ENCODE results near the gene TAOK1. TPM values are rescaled to one million over a fixed set of nuclear protein-coding genes. Genes with fewer than 3 reads are reported as not detected.

The TAOK1 gene
- total RNA-seq, 1 experiment from 2014 or later: 87.7 TPM

DNA sequence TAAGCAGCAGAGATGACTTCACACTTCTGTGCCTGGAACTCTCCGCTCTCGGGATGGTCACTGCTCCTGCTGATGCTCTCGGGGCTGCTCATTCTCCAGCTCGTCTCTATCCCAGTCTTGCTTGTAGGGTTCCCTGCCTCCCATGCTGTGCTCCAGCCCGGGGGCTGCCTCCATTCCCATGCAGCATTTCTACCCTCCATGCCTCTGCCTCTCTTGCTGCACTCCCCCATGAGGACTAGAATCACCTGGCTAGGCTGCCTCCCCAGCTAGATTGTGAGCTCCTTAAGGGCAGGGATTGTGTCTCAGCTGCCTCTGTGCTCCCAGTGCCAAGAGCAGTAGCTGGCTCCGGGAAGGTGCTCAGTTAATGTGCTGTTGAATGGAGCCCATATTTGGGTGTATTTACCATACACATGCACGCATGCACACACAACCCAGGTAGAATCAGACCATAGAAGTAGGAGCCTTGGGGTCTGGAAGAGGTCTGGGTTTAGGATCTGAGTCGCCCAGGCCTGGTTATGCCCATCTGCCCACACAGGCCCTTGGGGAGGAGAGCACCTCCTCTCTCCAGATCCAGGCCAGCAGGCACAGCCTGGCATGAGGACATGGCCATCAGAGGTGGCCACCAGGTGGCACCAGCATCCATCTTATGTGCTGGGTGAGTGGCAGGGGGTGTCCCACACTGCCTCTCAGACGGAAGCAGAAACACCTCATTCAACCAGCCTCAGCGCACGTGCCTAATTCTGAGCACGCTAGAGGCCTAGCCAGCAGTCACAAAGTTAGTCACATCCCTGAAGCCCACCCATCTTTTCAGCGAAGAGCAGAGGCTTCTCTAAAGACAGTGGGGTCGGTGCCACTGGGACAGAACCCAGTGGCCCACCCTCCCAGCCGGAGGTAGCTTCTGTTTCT is 190.0 kb downstream of the TAOK1 start:
- ChIA-PET POLR2A (no interaction called here), CTCF (interaction anchor here (0.6 to 2.6 kb wide), 9 partner anchors 11 to 964 kb away, joined by 3 to 16 read pairs (median 5); partner anchors contain the start of genes ABHD15, ANKRD13B and FAM222B)
- peaks cover under 1% of the 10 kb centered on the region for H3K4me1 ChIP-seq
- H3K9me3 ChIP-seq: no peaks in the 10 kb centered on the region
- no peak overlapping the region for H3K4me3 ChIP-seq (ENCODE audit: low read depth, low read length)
- Mint-ChIP-seq H3K27ac (ENCODE audit: unreplicated experiment) (no peak overlapping the region), H3K4me3 (ENCODE audit: unreplicated experiment) (no peak overlapping the region), H3K9me3 (ENCODE audit: unreplicated experiment) (no peaks in the 10 kb centered on the region), H3K4me1 (ENCODE audit: low read depth, unreplicated experiment) (no peaks in the 10 kb centered on the region), H3K27me3 (ENCODE audit: insufficient read depth, unreplicated experiment) (no peaks in the 10 kb centered on the region), H3K36me3 (ENCODE audit: insufficient read depth, unreplicated experiment) (peaks cover 13% of the 10 kb centered on the region)
- intact Hi-C loops (cut with micrococcal nuclease; ENCODE audit: unreplicated experiment): loop anchor here (1.0 to 2.0 kb wide), 3 partner anchors 11 to 199 kb away; no protein-coding TSS in a partner anchor
- no TSS peak for BruUV-seq (replicated peaks)
- DNase-seq: peak; percentile 75 to 84
- no peaks in the 10 kb centered on the region for H3K27me3 ChIP-seq (replicated peaks; ENCODE audit: control insufficient read depth, insufficient read depth, low read length)
- TF ChIP-seq, protein P1, sequence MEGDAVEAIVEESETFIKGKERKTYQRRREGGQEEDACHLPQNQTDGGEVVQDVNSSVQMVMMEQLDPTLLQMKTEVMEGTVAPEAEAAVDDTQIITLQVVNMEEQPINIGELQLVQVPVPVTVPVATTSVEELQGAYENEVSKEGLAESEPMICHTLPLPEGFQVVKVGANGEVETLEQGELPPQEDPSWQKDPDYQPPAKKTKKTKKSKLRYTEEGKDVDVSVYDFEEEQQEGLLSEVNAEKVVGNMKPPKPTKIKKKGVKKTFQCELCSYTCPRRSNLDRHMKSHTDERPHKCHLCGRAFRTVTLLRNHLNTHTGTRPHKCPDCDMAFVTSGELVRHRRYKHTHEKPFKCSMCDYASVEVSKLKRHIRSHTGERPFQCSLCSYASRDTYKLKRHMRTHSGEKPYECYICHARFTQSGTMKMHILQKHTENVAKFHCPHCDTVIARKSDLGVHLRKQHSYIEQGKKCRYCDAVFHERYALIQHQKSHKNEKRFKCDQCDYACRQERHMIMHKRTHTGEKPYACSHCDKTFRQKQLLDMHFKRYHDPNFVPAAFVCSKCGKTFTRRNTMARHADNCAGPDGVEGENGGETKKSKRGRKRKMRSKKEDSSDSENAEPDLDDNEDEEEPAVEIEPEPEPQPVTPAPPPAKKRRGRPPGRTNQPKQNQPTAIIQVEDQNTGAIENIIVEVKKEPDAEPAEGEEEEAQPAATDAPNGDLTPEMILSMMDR (IDR thresholded peaks at IDR 0.05; ENCODE audit: insufficient read depth in 1 of 2, low read depth in 1 of 2, low read length in 1 of 2, severe bottlenecking in 1 of 2, unreplicated experiment in 1 of 2): peak; percentile 82 to 88
- H3K36me3 ChIP-seq (ENCODE audit: control insufficient read depth, insufficient read depth, low read length): peaks cover 4% of the 10 kb centered on the region

DNA sequence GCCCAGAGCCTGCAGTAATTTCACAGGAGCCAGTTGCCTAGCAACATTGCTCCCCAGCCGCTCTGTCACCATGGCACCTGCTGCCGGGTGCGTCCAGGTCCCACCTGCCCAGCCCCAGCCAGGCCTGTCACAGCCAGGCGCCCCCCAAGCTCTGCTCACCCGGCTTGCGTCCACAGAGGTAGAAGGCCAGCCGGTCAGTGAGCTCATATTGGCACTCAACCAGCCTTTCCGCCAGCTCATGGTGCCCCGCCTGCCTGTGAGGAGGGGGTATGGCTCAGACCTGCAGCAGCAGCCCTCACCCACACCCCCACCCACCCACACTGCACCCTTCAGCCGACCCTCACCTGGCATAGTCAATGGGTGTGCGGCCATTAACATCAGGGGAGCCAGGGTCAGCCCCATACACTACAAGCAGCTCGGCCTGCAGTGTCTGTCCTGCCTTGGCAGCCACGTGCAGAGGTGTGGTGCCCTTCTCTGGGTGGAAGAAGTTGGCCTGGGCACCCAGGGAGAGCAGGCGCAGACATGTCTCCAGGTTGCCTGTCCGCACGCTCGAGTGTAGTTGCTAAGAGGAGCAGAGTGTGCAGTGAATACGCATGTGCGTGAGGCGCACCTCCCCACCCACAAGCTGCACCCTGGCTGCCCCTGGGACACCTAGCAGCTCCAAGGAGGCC is 191.6 kb downstream of the TAOK1 start:
- no peaks in the 10 kb centered on the region for H3K9me3 Mint-ChIP-seq (ENCODE audit: unreplicated experiment)
- POLR2A ChIA-PET: interaction anchor here (1.1 kb wide), 1 partner anchor 10 kb away, joined by 3 read pairs; no protein-coding TSS in a partner anchor
- no peaks in the 10 kb centered on the region for H3K27me3 Mint-ChIP-seq (ENCODE audit: insufficient read depth, unreplicated experiment)
- no peak overlapping the region for H3K27ac Mint-ChIP-seq (ENCODE audit: unreplicated experiment)
- H3K4me1 ChIP-seq: no peaks in the 10 kb centered on the region
- BruUV-seq (replicated peaks): no TSS peak
- TF ChIP-seq, protein P1 (IDR thresholded peaks at IDR 0.05; ENCODE audit: insufficient read depth in 1 of 2, low read depth in 1 of 2, low read length in 1 of 2, severe bottlenecking in 1 of 2, unreplicated experiment in 1 of 2): no peak
- H3K27me3 ChIP-seq (replicated peaks; ENCODE audit: control insufficient read depth, insufficient read depth, low read length): no peaks in the 10 kb centered on the region
- peaks cover 4% of the 10 kb centered on the region for H3K36me3 ChIP-seq (ENCODE audit: control insufficient read depth, insufficient read depth, low read length)
- H3K9me3 ChIP-seq: no peaks in the 10 kb centered on the region
- peaks cover 12% of the 10 kb centered on the region for H3K36me3 Mint-ChIP-seq (ENCODE audit: insufficient read depth, unreplicated experiment)
- H3K4me3 ChIP-seq (ENCODE audit: low read depth, low read length): no peak overlapping the region
- H3K4me3 Mint-ChIP-seq (ENCODE audit: unreplicated experiment): no peak overlapping the region
- peak in 1 of 2 experiments; percentile 34 for DNase-seq
- CTCF ChIA-PET: interaction anchor here (0.9 to 2.6 kb wide), 3 partner anchors 11 to 35 kb away, joined by 4 to 16 read pairs (median 15); partner anchors contain the start of gene ANKRD13B
- no peaks in the 10 kb centered on the region for H3K4me1 Mint-ChIP-seq (ENCODE audit: low read depth, unreplicated experiment)
- intact Hi-C loops (cut with micrococcal nuclease; ENCODE audit: unreplicated experiment): loop anchor here (2.0 kb wide), 2 partner anchors 35 to 197 kb away; no protein-coding TSS in a partner anchor

GRCh38 chr17:29582254-29582765 is 192.1 kb downstream of the TAOK1 start:
- intact Hi-C loops (cut with micrococcal nuclease; ENCODE audit: unreplicated experiment): no loop called here
- no peaks in the 10 kb centered on the region for H3K9me3 ChIP-seq
- peak in 1 of 2 experiments; percentile 29 for DNase-seq
- H3K27me3 Mint-ChIP-seq (ENCODE audit: insufficient read depth, unreplicated experiment): no peaks in the 10 kb centered on the region
- H3K36me3 ChIP-seq (ENCODE audit: control insufficient read depth, insufficient read depth, low read length): peaks cover 4% of the 10 kb centered on the region
- no peak overlapping the region for H3K27ac Mint-ChIP-seq (ENCODE audit: unreplicated experiment)
- H3K4me1 ChIP-seq: no peaks in the 10 kb centered on the region
- H3K9me3 Mint-ChIP-seq (ENCODE audit: unreplicated experiment): no peaks in the 10 kb centered on the region
- ChIA-PET CTCF (interaction anchor here (2.6 kb wide), 1 partner anchor 10 kb away, joined by 15 read pairs; the partner anchor contains the start of gene ANKRD13B), POLR2A (interaction anchor here (1.1 kb wide), 1 partner anchor 9 kb away, joined by 3 read pairs; no protein-coding TSS in a partner anchor)
- TF ChIP-seq, protein P1 (IDR thresholded peaks at IDR 0.05; ENCODE audit: insufficient read depth in 1 of 2, low read depth in 1 of 2, low read length in 1 of 2, severe bottlenecking in 1 of 2, unreplicated experiment in 1 of 2): no peak
- BruUV-seq (replicated peaks): no TSS peak
- H3K27me3 ChIP-seq (replicated peaks; ENCODE audit: control insufficient read depth, insufficient read depth, low read length): no peaks in the 10 kb centered on the region
- H3K4me3 Mint-ChIP-seq (ENCODE audit: unreplicated experiment): no peak overlapping the region
- H3K4me3 ChIP-seq (ENCODE audit: low read depth, low read length): no peak overlapping the region
- peaks cover 12% of the 10 kb centered on the region for H3K36me3 Mint-ChIP-seq (ENCODE audit: insufficient read depth, unreplicated experiment)
- no peaks in the 10 kb centered on the region for H3K4me1 Mint-ChIP-seq (ENCODE audit: low read depth, unreplicated experiment)
